IMR-90 (cell line): ENCODE measurements around the gene LGALS14. TPM values are rescaled to one million over a fixed set of nuclear protein-coding genes. Genes with fewer than 3 reads are reported as not detected.
"Not testable (repeated sequence)": the region's sequence is repeated elsewhere in the genome, so short reads cannot be mapped to it uniquely, and the experiment has no call there.

Experiments
- ATAC-seq: fragments of 200-7000 bp; cut with Tn5 transposase; 2 replicates; pipeline ENCODE4 v1.9.1; 2020; ENCODE audit warnings: low read depth, mild to moderate bottlenecking, moderate library complexity
- BruUV-seq: library from RNA; stranded (reverse); fragments of 400-500 nt; replicated peaks from 2 replicates; lab custom pipeline; 2021; lab: Mats Ljungman, UMichigan
- CTCF ChIA-PET: fragments of 300-600 bp; formaldehyde crosslinking; extraction: SDS; loops from one replicate; lab custom pipeline; 2021; ENCODE audit warnings: antibody characterized with exemption; lab: Yijun Ruan, JAX
- POLR2A ChIA-PET: fragments of 300-600 bp; sonication (Branson Sonifier 250); formaldehyde crosslinking; loops from one replicate; lab custom pipeline; 2022; ENCODE audit warnings: antibody characterized with exemption; ENCODE audit not compliant: unreplicated experiment; lab: Charles Lee
- DNase-seq: peaks from one replicate; pipeline ENCODE4 v3.0.0; 2013
- H2AFZ ChIP-seq: replicated peaks from 2 replicates; pipeline ENCODE3; 2013; ENCODE audit warnings: low read length, mild to moderate bottlenecking; ENCODE audit not compliant: poor library complexity
- H2AK5ac ChIP-seq: 2 replicates; pipeline ENCODE4 v1.6.1; 2013; ENCODE audit warnings: low read depth, low read length, inconsistent platforms
- H2AK9ac ChIP-seq: replicated peaks from 2 replicates; pipeline ENCODE3; 2013; ENCODE audit warnings: mild to moderate bottlenecking, low read depth, low read length, moderate library complexity; ENCODE audit not compliant: poor library complexity
- H2BK120ac ChIP-seq: 2 replicates; pipeline ENCODE4 v1.6.1; 2013; ENCODE audit warnings: low read depth, low read length, inconsistent platforms
- H2BK15ac ChIP-seq: 3 replicates; pipeline ENCODE4 v1.6.1; 2013; ENCODE audit warnings: low read depth, low read length, inconsistent platforms
- H2BK20ac ChIP-seq: 2 replicates; pipeline ENCODE4 v1.6.1; 2013; ENCODE audit warnings: low read depth, mild to moderate bottlenecking, inconsistent platforms, low read length, moderate library complexity
- H2BK5ac ChIP-seq: 2 replicates; pipeline ENCODE4 v1.6.1; 2013; ENCODE audit warnings: mild to moderate bottlenecking, low read depth, low read length, inconsistent platforms; ENCODE audit not compliant: poor library complexity, severe bottlenecking
- H3K14ac ChIP-seq: replicated peaks from 2 replicates; pipeline ENCODE4 v1.6.1; 2013; ENCODE audit warnings: low read depth, low read length, inconsistent platforms
- H3K18ac ChIP-seq: 2 replicates; pipeline ENCODE4 v1.6.1; 2013; ENCODE audit warnings: low read depth, low read length, control low read depth
- H3K23ac ChIP-seq: 2 replicates; pipeline ENCODE4 v1.6.1; 2013; ENCODE audit warnings: low read depth, low read length, inconsistent platforms
- H3K27ac ChIP-seq: 2 replicates; pipeline ENCODE4 v1.5.1; 2013; ENCODE audit warnings: mild to moderate bottlenecking, control low read depth, low read length; ENCODE audit not compliant: insufficient read depth
- H3K27me3 ChIP-seq: 2 replicates; pipeline ENCODE4 v1.6.1; 2013; ENCODE audit warnings: low read length; ENCODE audit not compliant: control insufficient read depth, insufficient read depth
- H3K36me3 ChIP-seq: 2 replicates; pipeline ENCODE4 v1.6.1; 2013; ENCODE audit warnings: low read length, mixed read lengths; ENCODE audit not compliant: control insufficient read depth, insufficient read depth
- H3K4ac ChIP-seq: 2 replicates; pipeline ENCODE4 v1.6.1; 2013; ENCODE audit warnings: low read depth, low read length, inconsistent platforms
- H3K4me1 ChIP-seq: 2 replicates; pipeline ENCODE4 v1.6.1; 2013; ENCODE audit warnings: low read length, mixed read lengths; ENCODE audit not compliant: control insufficient read depth, insufficient read depth
- H3K4me2 ChIP-seq: 2 replicates; pipeline ENCODE4 v1.6.1; 2013; ENCODE audit warnings: low read depth, mild to moderate bottlenecking, control low read depth, low read length, moderate library complexity
- H3K4me3 ChIP-seq: 2 replicates; pipeline ENCODE4 v1.5.1; 2013; ENCODE audit warnings: low read depth, mild to moderate bottlenecking, control low read depth, low read length, moderate library complexity; ENCODE audit not compliant: insufficient read depth
- H3K56ac ChIP-seq: 2 replicates; pipeline ENCODE4 v1.6.1; 2013; ENCODE audit warnings: low read length, inconsistent platforms; ENCODE audit not compliant: insufficient read depth; ENCODE audit errors: extremely low read depth
- H3K79me1 ChIP-seq, 2 experiments: 2 replicates each; pipeline ENCODE4 v1.6.1; 2013; ENCODE audit warnings: low read length in 2 of 2, inconsistent platforms in 1 of 2, low read depth in 1 of 2
- H3K9ac ChIP-seq: 2 replicates; pipeline ENCODE4 v1.6.1; 2013; ENCODE audit warnings: low read depth, low read length, control low read depth
- H3K9me1 ChIP-seq: 2 replicates; pipeline ENCODE4 v1.6.1; 2013; ENCODE audit warnings: low read length, inconsistent platforms; ENCODE audit not compliant: insufficient read depth
- H3K9me3 ChIP-seq: 2 replicates; pipeline ENCODE4 v1.6.1; 2013; ENCODE audit warnings: low read length; ENCODE audit not compliant: control insufficient read depth, insufficient read depth
- H4K20me1 ChIP-seq: 2 replicates; pipeline ENCODE4 v1.6.1; 2013; ENCODE audit warnings: low read length, inconsistent platforms; ENCODE audit not compliant: insufficient read depth
- H4K5ac ChIP-seq: 2 replicates; pipeline ENCODE4 v1.6.1; 2013; ENCODE audit warnings: mild to moderate bottlenecking, low read depth, low read length, control low read depth
- H4K8ac ChIP-seq, 2 experiments: 2 replicates each; pipeline ENCODE4 v1.6.1; 2013; ENCODE audit warnings: low read depth in 2 of 2, low read length in 2 of 2, control low read depth in 1 of 2, inconsistent platforms in 1 of 2
- H4K91ac ChIP-seq: 2 replicates; pipeline ENCODE4 v1.6.1; 2013; ENCODE audit warnings: low read depth, low read length, inconsistent platforms; ENCODE audit not compliant: insufficient read depth
- WGBS, 2 experiments: methylation state at CpG; one replicate each; pipeline versions ENCODE4 v1.1.5 to v1.1.7; 2013; ENCODE audit warnings: missing lambda C conversion rate in 2 of 2; ENCODE audit not compliant: insufficient read length in 1 of 2; ENCODE audit errors: extremely low coverage in 2 of 2; 5-methylcytosine and 5-hydroxymethylcytosine counted together
- dilution Hi-C: fragments of 300-500 bp; cut with HindIII; formaldehyde crosslinking; loops from one replicate; pipeline ENCODE4 v1.14.3; 2018; ENCODE audit warnings: low sequenced_read_pairs; ENCODE audit not compliant: unreplicated experiment
- in situ Hi-C: fragments of 300-500 bp; cut with MboI; formaldehyde crosslinking; loops from 3 replicates; pipeline ENCODE4 v1.14.3; 2019; ENCODE audit warnings: low sequenced_read_pairs, inconsistent platforms, mixed read lengths
- intact Hi-C: fragments of 100-400 bp; cut with micrococcal nuclease; formaldehyde crosslinking; loops from 2 replicates; pipeline ENCODE4 v1.10.0; 2022
- polyA plus RNA-seq, 3 experiments: library from polyadenylated mRNA; depleted of rRNA; stranded (reverse); fragments of >200 nt; gene quantifications; 2 replicates each; pipeline ENCODE4 v1.2.3, GENCODE V29; 2012; ENCODE audit warnings: low replicate concordance in 1 of 3
- total RNA-seq: library from RNA; depleted of rRNA; stranded (reverse); fragments of >200 nt; gene quantifications from 2 replicates; pipeline ENCODE4 v1.2.3, GENCODE V29; 2012

LGALS14 gene
- total and polyA plus RNA-seq, 2 of the 4 experiments (the other 2 are of a cell fraction): not detected

- H3K4me2 ChIP-seq, CTCF ChIA-PET, H2AFZ ChIP-seq, H3K4me1 ChIP-seq, H3K9ac ChIP-seq, H4K8ac ChIP-seq, H2AK5ac ChIP-seq, H2BK20ac ChIP-seq, H3K4me3 ChIP-seq, H3K18ac ChIP-seq, H2AK9ac ChIP-seq, POLR2A ChIA-PET, H3K27me3 ChIP-seq, H3K14ac ChIP-seq, H3K79me1 ChIP-seq, H2BK120ac ChIP-seq, BruUV-seq, H3K56ac ChIP-seq, H3K9me3 ChIP-seq, H3K4ac ChIP-seq, H3K9me1 ChIP-seq, H4K5ac ChIP-seq, H3K36me3 ChIP-seq, H3K27ac ChIP-seq, H3K23ac ChIP-seq, dilution Hi-C loops, H2BK15ac ChIP-seq, DNase-seq, H4K20me1 ChIP-seq, ATAC-seq, H2BK5ac ChIP-seq, H4K91ac ChIP-seq: not testable (repeated sequence)
- no CpG with 5 or more reads among the region's 3 CpGs for WGBS, 2 experiments
- in situ Hi-C loops (loop anchor here (10.0 kb wide), 1 partner anchor 115 kb away; no protein-coding TSS in a partner anchor), intact Hi-C loops (loop anchor here (5.0 kb wide), 1 partner anchor 173 kb away; the partner anchor contains the start of gene DLL3)
Measured at GRCh38 chr19:39669860-39670259, 34.4 kb upstream of the LGALS14 start.
